Measurements from ENCODE around the gene MPV17L. TPM values are rescaled to one million over a fixed set of nuclear protein-coding genes. Genes with fewer than 3 reads are reported as not detected.
"Not testable (repeated sequence)": the region's sequence is repeated elsewhere in the genome, so short reads cannot be mapped to it uniquely, and the experiment has no call there.

Gene MPV17L
- total RNA-seq, 1 donor from 2014 or later, result 17.1 TPM

GRCh38 chr16:15409476-15409875 lies 13.9 kb downstream of the MPV17L start:
- DNase-seq (ENCODE audit: low spot score), result not testable (repeated sequence)

GRCh38 chr16:15415511-15415985 lies 20.0 kb downstream of the MPV17L start:
- DNase-seq (ENCODE audit: low spot score), result no peak

GRCh38 chr16:15417197-15417596 lies 21.6 kb downstream of the MPV17L start:
- DNase-seq (ENCODE audit: low spot score), result no peak

GRCh38 chr16:15418206-15418605 lies 22.7 kb downstream of the MPV17L start:
- no peak for DNase-seq (ENCODE audit: low spot score)

- DNase-seq (ENCODE audit: low spot score), result not testable (repeated sequence)
Observed at GRCh38 chr16:15421696-15422095, 26.1 kb downstream of the MPV17L start.

- no peak for DNase-seq (ENCODE audit: low spot score)
Observed at GRCh38 chr16:15422222-15422621, 26.7 kb downstream of the MPV17L start.

- no peak for DNase-seq (ENCODE audit: low spot score)
Observed at GRCh38 chr16:15425861-15426260, 30.3 kb downstream of the MPV17L start.

GRCh38 chr16:15426796-15427195 lies 31.2 kb downstream of the MPV17L start:
- no peak for DNase-seq (ENCODE audit: low spot score)

- DNase-seq (ENCODE audit: low spot score), result peak; percentile 72
Observed at GRCh38 chr16:15427648-15428239, 32.2 kb downstream of the MPV17L start.

GRCh38 chr16:15430884-15431283 lies 35.3 kb downstream of the MPV17L start:
- not testable (repeated sequence) for DNase-seq (ENCODE audit: low spot score)

GRCh38 chr16:15434079-15434424 lies 38.5 kb downstream of the MPV17L start:
- DNase-seq (ENCODE audit: low spot score), result no peak

- peak; percentile 73 for DNase-seq (ENCODE audit: low spot score)
Observed at GRCh38 chr16:15434425-15435215, 39.1 kb downstream of the MPV17L start, which contains the start of gene BMERB1. Gene BMERB1 (plus strand): TSS chr16:15434588. CDS start chr16:15434654, 66 bp downstream.

GRCh38 chr16:15435216-15435864 lies 39.8 kb downstream of the MPV17L start:
- DNase-seq (ENCODE audit: low spot score), result no peak

GRCh38 chr16:15439102-15439501 lies 43.5 kb downstream of the MPV17L start:
- no peak for DNase-seq (ENCODE audit: low spot score)

GRCh38 chr16:15439521-15439920 lies 44.0 kb downstream of the MPV17L start:
- no peak for DNase-seq (ENCODE audit: low spot score)

- DNase-seq (ENCODE audit: low spot score), result no peak
Observed at GRCh38 chr16:15440852-15441251, 45.3 kb downstream of the MPV17L start.

- DNase-seq (ENCODE audit: low spot score), result not testable (repeated sequence)
Observed at GRCh38 chr16:15442140-15442539, 46.6 kb downstream of the MPV17L start.

- DNase-seq (ENCODE audit: low spot score), result no peak
Observed at GRCh38 chr16:15443753-15444152, 48.2 kb downstream of the MPV17L start.

GRCh38 chr16:15444264-15444663 lies 48.7 kb downstream of the MPV17L start:
- DNase-seq (ENCODE audit: low spot score), result no peak

GRCh38 chr16:15445450-15445849 lies 49.9 kb downstream of the MPV17L start:
- no peak for DNase-seq (ENCODE audit: low spot score)

GRCh38 chr16:15446901-15447300 lies 51.3 kb downstream of the MPV17L start:
- DNase-seq (ENCODE audit: low spot score), result no peak

GRCh38 chr16:15450624-15451023 lies 55.1 kb downstream of the MPV17L start:
- no peak for DNase-seq (ENCODE audit: low spot score)
